A549 (cell line): ENCODE data around the gene BNC1. TPM values are rescaled to one million over a fixed set of nuclear protein-coding genes. Genes with fewer than 3 reads are reported as not detected.

ENCODE experiments used
- ATAC-seq, 2 experiments: fragments of 200-7000 bp in 1 of 2; fragments of >200 bp in 1 of 2; cut with Nextera tagmentation in 1 of 2; cut with Tn5 transposase in 1 of 2; 3 replicates each; pipeline versions ENCODE4 v1.8.0 to v1.9.1; 2018 to 2020; ENCODE audit warnings: mild to moderate bottlenecking in 1 of 2, moderate library complexity in 1 of 2
- CTCF ChIA-PET: fragments of 300-600 bp; sonication (Branson Sonifier 250); formaldehyde crosslinking; extraction: SDS; loops from one replicate; lab custom pipeline; 2021; ENCODE audit warnings: antibody characterized with exemption, inconsistent platforms; lab: Yijun Ruan, JAX
- POLR2A ChIA-PET: fragments of 350-600 bp; formaldehyde crosslinking; extraction: SDS; loops from one replicate; lab custom pipeline; 2021; ENCODE audit warnings: antibody characterized with exemption, inconsistent platforms; lab: Yijun Ruan, JAX
- DNase-seq, 2 experiments: peaks; one replicate each; pipeline versions ENCODE4 v3.0.0 to v3.0.0-alpha.2; 2011 to 2016; ENCODE audit warnings: low read depth in 1 of 2, low spot score in 1 of 2
- FAIRE-seq: peaks from 2 replicates; lab custom pipeline; 2011; peaks lifted over from hg19 to GRCh38; lab: Jason Lieb, UNC
- H3K27ac ChIP-seq, 2 experiments: fragments of >200 bp; sonication (Bioruptor Twin); formaldehyde crosslinking; 3 replicates each; pipeline ENCODE4 v1.5.1; 2016 to 2017
- H3K4me1 ChIP-seq: fragments of >200 bp; sonication (Bioruptor Twin); formaldehyde crosslinking; 3 replicates; pipeline ENCODE4 v1.6.1; 2016
- H3K4me2 ChIP-seq: fragments of >200 bp; sonication (Bioruptor Twin); formaldehyde crosslinking; 3 replicates; pipeline ENCODE4 v1.6.1; 2016
- H3K4me3 ChIP-seq: fragments of >200 bp; sonication (Bioruptor Twin); formaldehyde crosslinking; 3 replicates; pipeline ENCODE4 v1.5.1; 2016
- H3K9me3 ChIP-seq: fragments of >200 bp; sonication (Bioruptor Twin); formaldehyde crosslinking; 3 replicates; pipeline ENCODE4 v1.6.1; 2016
- BHLHE40 ChIP-seq: IDR thresholded peaks from 2 replicates; pipeline ENCODE4 v1.6.1; 2012; ENCODE audit warnings: low read depth, low read length, inconsistent platforms
- CBX2 ChIP-seq: fragments of 200-600 bp; sonication (generic); IDR thresholded peaks from 2 replicates; pipeline ENCODE4 v1.6.1; 2016; ENCODE audit warnings: low read depth, mild to moderate bottlenecking, borderline replicate concordance
- CEBPB ChIP-seq, 2 experiments: fragments of >200 bp in 1 of 2; sonication (Bioruptor Twin) in 1 of 2; formaldehyde crosslinking in 1 of 2; IDR thresholded peaks; 2 replicates each; pipeline ENCODE4 v1.6.1; 2012 to 2016
- CHD4 ChIP-seq: fragments of 200-600 bp; sonication (generic); IDR thresholded peaks from 2 replicates; pipeline ENCODE4 v1.6.1; 2016; ENCODE audit warnings: antibody characterized with exemption, mild to moderate bottlenecking, borderline replicate concordance
- ESRRA ChIP-seq: fragments of 150-350 bp; IDR thresholded peaks from 2 replicates; pipeline ENCODE4 v1.6.1; 2014; ENCODE audit warnings: mild to moderate bottlenecking, low read length, borderline replicate concordance
- HOXA7 ChIP-seq: fragments of 250-450 bp; sonication (Bioruptor Pico); IDR thresholded peaks from 2 replicates; pipeline ENCODE4 v1.5.0; 2020; ENCODE audit warnings: mild to moderate bottlenecking, moderate library complexity
- HOXB5 ChIP-seq: fragments of 250-450 bp; sonication (Bioruptor Pico); IDR thresholded peaks from 2 replicates; pipeline ENCODE4 v1.5.0; 2020; ENCODE audit warnings: mild to moderate bottlenecking, moderate library complexity
- JUN ChIP-seq, 2 experiments: fragments of >200 bp; sonication (Bioruptor Twin); formaldehyde crosslinking; IDR thresholded peaks; 2 replicates in 1 of 2; 3 replicates in 1 of 2; pipeline ENCODE4 v1.6.1; 2016 to 2017
- KDM1A ChIP-seq: fragments of 200-600 bp; sonication (generic); IDR thresholded peaks from 2 replicates; pipeline ENCODE4 v1.6.1; 2016; ENCODE audit warnings: low read depth, mild to moderate bottlenecking
- KDM5A ChIP-seq: fragments of 200-600 bp; sonication (generic); IDR thresholded peaks from 2 replicates; pipeline ENCODE4 v1.6.1; 2016; ENCODE audit warnings: antibody characterized with exemption, mild to moderate bottlenecking
- MAFK ChIP-seq: fragments of 450-650 bp; IDR thresholded peaks from 2 replicates; pipeline ENCODE4 v1.6.1; 2014; ENCODE audit not compliant: partially characterized antibody
- NR3C1 ChIP-seq: fragments of >200 bp; sonication (Bioruptor Twin); formaldehyde crosslinking; IDR thresholded peaks from 3 replicates; pipeline ENCODE4 v1.6.1; 2017
- PHF8 ChIP-seq: fragments of 200-600 bp; sonication (generic); IDR thresholded peaks from 2 replicates; pipeline ENCODE4 v1.6.1; 2016; ENCODE audit warnings: low read depth, mild to moderate bottlenecking, antibody characterized with exemption, moderate library complexity, borderline replicate concordance
- POLR2A ChIP-seq: IDR thresholded peaks from 2 replicates; pipeline ENCODE4 v1.6.1; 2012; ENCODE audit warnings: mild to moderate bottlenecking, low read length
- POLR2AphosphoS2 ChIP-seq: conservative IDR thresholded peaks from 2 replicates; pipeline ENCODE4 v1.6.1; 2012; ENCODE audit warnings: low read length, improper control_type of control experiment, inconsistent platforms
- RAD21 ChIP-seq, 2 experiments: fragments of >200 bp in 1 of 2; sonication (Bioruptor Twin) in 1 of 2; formaldehyde crosslinking in 1 of 2; IDR thresholded peaks in 1 of 2; conservative IDR thresholded peaks in 1 of 2; 2 replicates in 1 of 2; 3 replicates in 1 of 2; pipeline ENCODE4 v1.6.1; 2012 to 2018; ENCODE audit warnings: inconsistent platforms in 1 of 2
- RARB ChIP-seq: fragments of 250-450 bp; sonication (Bioruptor Pico); IDR thresholded peaks from 2 replicates; pipeline ENCODE4 v1.8.0; 2021; ENCODE audit warnings: mild to moderate bottlenecking, moderate library complexity
- RCOR1 ChIP-seq: fragments of 150-350 bp; IDR thresholded peaks from 2 replicates; pipeline ENCODE4 v1.6.1; 2014; ENCODE audit warnings: antibody characterized with exemption, low read length, low read depth
- TP53 ChIP-seq: fragments of 250-450 bp; sonication (Bioruptor Pico); IDR thresholded peaks from 2 replicates; pipeline ENCODE4 v1.5.0; 2021; ENCODE audit warnings: mild to moderate bottlenecking, moderate library complexity
- WGBS: methylation state at CpG from one replicate; pipeline ENCODE4 v1.1.6; 2017; ENCODE audit errors: missing lambda C conversion rate; 5-methylcytosine and 5-hydroxymethylcytosine counted together
- polyA plus RNA-seq, 4 experiments: library from polyadenylated mRNA; depleted of rRNA in 3 of 4; stranded (reverse); fragments of >200 nt; fragmentation: RNase III in 1 of 4; extraction: RNeasy Plus Mini Kit Qiagen cat#74134 plus additional on column Dnase treatment in 1 of 4; gene quantifications; 2 replicates in 3 of 4; 3 replicates in 1 of 4; pipeline ENCODE4 v1.2.3, GENCODE V29; 2011 to 2017
- TF ChIP-seq, protein P1 (sequence below): IDR thresholded peaks from 2 replicates; pipeline ENCODE4 v1.6.1; 2012
- TF ChIP-seq, protein P2 (sequence below): fragments of 200-600 bp; sonication (generic); IDR thresholded peaks from 2 replicates; pipeline ENCODE4 v1.6.1; 2016; ENCODE audit warnings: antibody characterized with exemption, mild to moderate bottlenecking, moderate library complexity
- TF ChIP-seq, protein P3 (sequence below): fragments of 150-350 bp; IDR thresholded peaks from 2 replicates; pipeline ENCODE4 v1.6.1; 2014; ENCODE audit warnings: low read depth, mild to moderate bottlenecking, low read length
- TF ChIP-seq, protein P4 (sequence below): fragments of 250-450 bp; sonication (Bioruptor Pico); IDR thresholded peaks from 2 replicates; pipeline ENCODE4 v1.5.0; 2021; ENCODE audit warnings: mild to moderate bottlenecking, moderate library complexity, borderline replicate concordance

BNC1 gene
- polyA plus RNA-seq, 2 of the 4 experiments (the other 2 are of a cell fraction) = 0.22 to 0.44 TPM

DNA sequence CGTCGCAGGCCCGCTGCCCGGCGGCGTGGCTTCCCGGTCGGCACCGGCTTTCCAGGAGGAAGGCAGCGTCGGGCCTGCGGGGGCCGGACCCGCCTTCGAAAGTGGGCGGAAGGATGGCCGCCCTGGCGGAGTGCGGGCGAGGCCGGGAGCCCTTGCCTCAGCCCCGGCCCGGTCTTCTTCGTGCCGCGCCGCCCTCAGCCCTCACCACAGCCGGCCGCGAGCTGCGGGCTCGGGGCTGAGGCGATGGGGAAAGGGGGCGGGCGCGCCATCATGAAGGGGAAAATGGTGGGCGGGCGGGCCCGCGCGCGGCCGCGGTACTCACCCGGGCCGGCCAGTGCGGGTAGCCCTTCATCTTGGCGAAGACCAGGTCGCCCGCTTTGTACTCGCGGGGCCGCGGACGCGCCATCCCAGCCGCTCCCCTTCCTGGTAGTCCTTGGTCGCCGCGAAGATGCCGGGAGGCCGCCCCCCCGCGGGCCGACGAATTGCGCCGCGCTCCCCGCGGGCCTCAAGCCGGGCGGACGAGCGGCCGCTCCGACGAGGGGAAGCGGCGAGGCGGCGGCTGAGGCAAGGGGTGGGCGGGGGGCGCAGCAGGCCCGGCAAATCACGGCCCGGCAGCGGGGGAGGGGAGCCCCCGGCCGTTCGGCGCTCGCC, 77.3 kb downstream of the BNC1 start:
- no peak for FAIRE-seq

DNA sequence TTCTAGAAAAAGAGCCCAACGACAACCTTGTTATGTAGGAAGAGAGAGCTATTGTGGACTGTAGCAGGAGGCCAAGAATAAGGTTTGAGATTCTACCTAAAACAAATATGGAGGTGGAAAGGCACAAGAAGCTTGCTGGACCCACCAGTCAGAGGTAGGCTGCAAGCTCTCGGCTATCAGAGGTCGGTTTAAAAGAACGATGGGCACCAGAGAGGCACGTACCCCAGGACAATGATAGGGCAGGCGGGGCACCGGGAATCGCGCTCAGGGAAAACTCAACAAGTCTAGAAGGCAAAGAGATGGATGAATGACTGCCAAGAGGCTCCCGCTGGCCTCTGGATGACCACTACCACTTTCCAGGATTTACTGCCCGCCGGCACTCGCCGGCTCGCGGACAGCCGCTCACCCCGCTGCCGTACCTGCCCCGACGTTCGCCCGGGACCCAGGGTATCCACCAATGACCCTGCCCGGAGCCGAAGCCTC, 77.9 kb downstream of the BNC1 start:
- H3K27ac ChIP-seq = peak overlapping the region; percentile 96
- peak; percentile 31 to 32 for DNase-seq
- TF ChIP-seq HOXA7 (CRISPR knock-in tag) (no peak), TP53 (no peak), CBX2 (no peak), RAD21 (conservative IDR thresholded peaks at IDR 0.05 in 1 of 2, IDR thresholded peaks at IDR 0.05 in 1 of 2) (no peak)
- TF ChIP-seq, protein P1, sequence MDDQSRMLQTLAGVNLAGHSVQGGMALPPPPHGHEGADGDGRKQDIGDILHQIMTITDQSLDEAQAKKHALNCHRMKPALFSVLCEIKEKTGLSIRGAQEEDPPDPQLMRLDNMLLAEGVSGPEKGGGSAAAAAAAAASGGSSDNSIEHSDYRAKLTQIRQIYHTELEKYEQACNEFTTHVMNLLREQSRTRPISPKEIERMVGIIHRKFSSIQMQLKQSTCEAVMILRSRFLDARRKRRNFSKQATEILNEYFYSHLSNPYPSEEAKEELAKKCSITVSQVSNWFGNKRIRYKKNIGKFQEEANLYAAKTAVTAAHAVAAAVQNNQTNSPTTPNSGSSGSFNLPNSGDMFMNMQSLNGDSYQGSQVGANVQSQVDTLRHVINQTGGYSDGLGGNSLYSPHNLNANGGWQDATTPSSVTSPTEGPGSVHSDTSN = no peak
- TF ChIP-seq, protein P2, sequence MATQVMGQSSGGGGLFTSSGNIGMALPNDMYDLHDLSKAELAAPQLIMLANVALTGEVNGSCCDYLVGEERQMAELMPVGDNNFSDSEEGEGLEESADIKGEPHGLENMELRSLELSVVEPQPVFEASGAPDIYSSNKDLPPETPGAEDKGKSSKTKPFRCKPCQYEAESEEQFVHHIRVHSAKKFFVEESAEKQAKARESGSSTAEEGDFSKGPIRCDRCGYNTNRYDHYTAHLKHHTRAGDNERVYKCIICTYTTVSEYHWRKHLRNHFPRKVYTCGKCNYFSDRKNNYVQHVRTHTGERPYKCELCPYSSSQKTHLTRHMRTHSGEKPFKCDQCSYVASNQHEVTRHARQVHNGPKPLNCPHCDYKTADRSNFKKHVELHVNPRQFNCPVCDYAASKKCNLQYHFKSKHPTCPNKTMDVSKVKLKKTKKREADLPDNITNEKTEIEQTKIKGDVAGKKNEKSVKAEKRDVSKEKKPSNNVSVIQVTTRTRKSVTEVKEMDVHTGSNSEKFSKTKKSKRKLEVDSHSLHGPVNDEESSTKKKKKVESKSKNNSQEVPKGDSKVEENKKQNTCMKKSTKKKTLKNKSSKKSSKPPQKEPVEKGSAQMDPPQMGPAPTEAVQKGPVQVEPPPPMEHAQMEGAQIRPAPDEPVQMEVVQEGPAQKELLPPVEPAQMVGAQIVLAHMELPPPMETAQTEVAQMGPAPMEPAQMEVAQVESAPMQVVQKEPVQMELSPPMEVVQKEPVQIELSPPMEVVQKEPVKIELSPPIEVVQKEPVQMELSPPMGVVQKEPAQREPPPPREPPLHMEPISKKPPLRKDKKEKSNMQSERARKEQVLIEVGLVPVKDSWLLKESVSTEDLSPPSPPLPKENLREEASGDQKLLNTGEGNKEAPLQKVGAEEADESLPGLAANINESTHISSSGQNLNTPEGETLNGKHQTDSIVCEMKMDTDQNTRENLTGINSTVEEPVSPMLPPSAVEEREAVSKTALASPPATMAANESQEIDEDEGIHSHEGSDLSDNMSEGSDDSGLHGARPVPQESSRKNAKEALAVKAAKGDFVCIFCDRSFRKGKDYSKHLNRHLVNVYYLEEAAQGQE = no peak

More for the DNA sequence above, 77.3 kb downstream of the BNC1 start:
- peaks cover 22% of the 10 kb centered on the region for H3K4me1 ChIP-seq
- peak overlapping the region; percentile 73 for H3K4me2 ChIP-seq
- ChIA-PET CTCF (interaction anchor here (1.3 to 2.0 kb wide), 3 partner anchors 10 to 196 kb away, joined by 3 to 9 read pairs (median 3); partner anchors contain the start of gene C15orf40), POLR2A (interaction anchor here (0.6 to 2.4 kb wide), 4 partner anchors 140 to 1872 kb away, joined by 3 to 16 read pairs (median 9); partner anchors contain the start of gene BTBD1)
- no peaks in the 10 kb centered on the region for H3K9me3 ChIP-seq
- H3K4me3 ChIP-seq = peak overlapping the region; percentile 82
- peak overlapping the region; percentile 96 for H3K27ac ChIP-seq
- DNase-seq (peak; percentile 57 to 58), ATAC-seq (peak; percentile 68 to 76)
- 0% methylated on average over 11 of the region's 93 CpGs for WGBS
- TF ChIP-seq, protein P1 = 0 out of 2 replicates have a peak, but pooled peaks have one; percentile 7
- TF ChIP-seq, protein P3, sequence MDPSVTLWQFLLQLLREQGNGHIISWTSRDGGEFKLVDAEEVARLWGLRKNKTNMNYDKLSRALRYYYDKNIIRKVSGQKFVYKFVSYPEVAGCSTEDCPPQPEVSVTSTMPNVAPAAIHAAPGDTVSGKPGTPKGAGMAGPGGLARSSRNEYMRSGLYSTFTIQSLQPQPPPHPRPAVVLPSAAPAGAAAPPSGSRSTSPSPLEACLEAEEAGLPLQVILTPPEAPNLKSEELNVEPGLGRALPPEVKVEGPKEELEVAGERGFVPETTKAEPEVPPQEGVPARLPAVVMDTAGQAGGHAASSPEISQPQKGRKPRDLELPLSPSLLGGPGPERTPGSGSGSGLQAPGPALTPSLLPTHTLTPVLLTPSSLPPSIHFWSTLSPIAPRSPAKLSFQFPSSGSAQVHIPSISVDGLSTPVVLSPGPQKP = no peak
- TF ChIP-seq, protein P2 = no peak
- TF ChIP-seq MAFK (no peak), ESRRA (no peak), HOXB5 (CRISPR knock-in tag) (no peak), JUN (IDR thresholded peaks at IDR 0.05) (peak; percentile 18 to 48; a peak in 2 of 5 replicates), CEBPB (IDR thresholded peaks at IDR 0.05) (no peak), KDM1A (no peak), PHF8 (peak; percentile 78), POLR2A (peak; percentile 34; the same call in 1 of the 2 replicates), RCOR1 (no peak), KDM5A (no peak), BHLHE40 (no peak), CHD4 (no peak), HOXA7 (CRISPR knock-in tag) (no peak), NR3C1 (no peak), RARB (no peak), RAD21 (conservative IDR thresholded peaks at IDR 0.05 in 1 of 2, IDR thresholded peaks at IDR 0.05 in 1 of 2) (no peak), POLR2AphosphoS2 (no peak)
- TF ChIP-seq, protein P4, sequence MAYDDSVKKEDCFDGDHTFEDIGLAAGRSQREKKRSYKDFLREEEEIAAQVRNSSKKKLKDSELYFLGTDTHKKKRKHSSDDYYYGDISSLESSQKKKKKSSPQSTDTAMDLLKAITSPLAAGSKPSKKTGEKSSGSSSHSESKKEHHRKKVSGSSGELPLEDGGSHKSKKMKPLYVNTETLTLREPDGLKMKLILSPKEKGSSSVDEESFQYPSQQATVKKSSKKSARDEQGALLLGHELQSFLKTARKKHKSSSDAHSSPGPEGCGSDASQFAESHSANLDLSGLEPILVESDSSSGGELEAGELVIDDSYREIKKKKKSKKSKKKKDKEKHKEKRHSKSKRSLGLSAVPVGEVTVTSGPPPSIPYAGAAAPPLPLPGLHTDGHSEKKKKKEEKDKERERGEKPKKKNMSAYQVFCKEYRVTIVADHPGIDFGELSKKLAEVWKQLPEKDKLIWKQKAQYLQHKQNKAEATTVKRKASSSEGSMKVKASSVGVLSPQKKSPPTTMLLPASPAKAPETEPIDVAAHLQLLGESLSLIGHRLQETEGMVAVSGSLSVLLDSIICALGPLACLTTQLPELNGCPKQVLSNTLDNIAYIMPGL (CRISPR knock-in tag) = peak; percentile 58; the same call in 1 of the 2 replicates

More for the DNA sequence above, 77.9 kb downstream of the BNC1 start:
- WGBS = 2% methylated on average over 11 of the region's 25 CpGs
- ChIA-PET CTCF (interaction anchor here (0.5 to 1.3 kb wide), 3 partner anchors 139 to 237 kb away, joined by 3 to 4 read pairs (median 3); partner anchors contain the start of genes BTBD1 and C15orf40), POLR2A (interaction anchor here (0.6 to 1.8 kb wide), 3 partner anchors 140 to 1872 kb away, joined by 3 to 14 read pairs (median 4); partner anchors contain the start of gene BTBD1)
- Histone ChIP-seq H3K4me3 (peak overlapping the region; percentile 82), H3K4me2 (peak overlapping the region; percentile 73), H3K4me1 (peaks cover 28% of the 10 kb centered on the region), H3K9me3 (no peaks in the 10 kb centered on the region)
- no peak for FAIRE-seq
- peak; percentile 26 to 42 for ATAC-seq
